HEK293 (cell line): ENCODE data around the gene GAB3.

Experiments used
- BCL11A ChIP-seq: fragments of 450-650 bp; formaldehyde crosslinking; IDR thresholded peaks from 2 replicates; pipeline ENCODE4 v1.5.1; 2016; ENCODE audit warnings: low read depth, missing biosample characterization, missing genetic modification characterization
- GLI4 ChIP-seq: fragments of 450-650 bp; formaldehyde crosslinking; IDR thresholded peaks from 2 replicates; pipeline ENCODE4 v1.5.1; 2016; ENCODE audit warnings: missing biosample characterization, missing genetic modification characterization
- KLF1 ChIP-seq: fragments of 450-650 bp; formaldehyde crosslinking; IDR thresholded peaks from 2 replicates; pipeline ENCODE4 v1.5.1; 2016; ENCODE audit warnings: missing biosample characterization, missing genetic modification characterization
- KLF10 ChIP-seq: fragments of 450-650 bp; IDR thresholded peaks from 2 replicates; pipeline ENCODE4 v1.5.1; 2018; ENCODE audit warnings: missing biosample characterization, mild to moderate bottlenecking, missing genetic modification characterization
- OSR2 ChIP-seq: fragments of 450-650 bp; formaldehyde crosslinking; IDR thresholded peaks from 2 replicates; pipeline ENCODE4 v1.5.1; 2016; ENCODE audit warnings: missing biosample characterization, missing genetic modification characterization
- TCF7L2 ChIP-seq: IDR thresholded peaks from 2 replicates; pipeline ENCODE4 v1.6.1; 2011; ENCODE audit warnings: low read depth, mild to moderate bottlenecking, inconsistent platforms, low read length, moderate library complexity, borderline replicate concordance
- ZBTB17 ChIP-seq: fragments of 450-650 bp; formaldehyde crosslinking; IDR thresholded peaks from 2 replicates; pipeline ENCODE4 v1.5.1; 2016; ENCODE audit warnings: missing biosample characterization, missing genetic modification characterization
- ZBTB20 ChIP-seq: fragments of 450-650 bp; formaldehyde crosslinking; IDR thresholded peaks from 2 replicates; pipeline ENCODE4 v1.5.1; 2016; ENCODE audit warnings: missing biosample characterization, missing genetic modification characterization
- ZIC2 ChIP-seq: fragments of 450-650 bp; formaldehyde crosslinking; IDR thresholded peaks from 2 replicates; pipeline ENCODE4 v1.5.1; 2016; ENCODE audit warnings: missing biosample characterization, missing genetic modification characterization
- ZNF114 ChIP-seq: fragments of 450-650 bp; formaldehyde crosslinking; IDR thresholded peaks from 2 replicates; pipeline ENCODE4 v1.5.0; 2017; ENCODE audit warnings: missing biosample characterization, missing genetic modification characterization
- ZNF146 ChIP-seq: fragments of 450-650 bp; formaldehyde crosslinking; IDR thresholded peaks from 2 replicates; pipeline ENCODE4 v1.5.1; 2016; ENCODE audit warnings: missing biosample characterization, missing genetic modification characterization
- ZNF184 ChIP-seq: fragments of 450-650 bp; IDR thresholded peaks from 2 replicates; pipeline ENCODE4 v1.5.1; 2018; ENCODE audit warnings: missing biosample characterization, mild to moderate bottlenecking, missing genetic modification characterization
- ZNF19 ChIP-seq: fragments of 450-650 bp; formaldehyde crosslinking; IDR thresholded peaks from 2 replicates; pipeline ENCODE4; 2016; ENCODE audit warnings: missing biosample characterization, missing genetic modification characterization, low read depth
- ZNF2 ChIP-seq: fragments of 450-650 bp; formaldehyde crosslinking; IDR thresholded peaks from 2 replicates; pipeline ENCODE4 v1.5.1; 2016; ENCODE audit warnings: missing biosample characterization, missing genetic modification characterization
- ZNF239 ChIP-seq: fragments of 450-650 bp; formaldehyde crosslinking; IDR thresholded peaks from 2 replicates; pipeline ENCODE4 v1.5.1; 2016; ENCODE audit warnings: missing biosample characterization, missing genetic modification characterization
- ZNF274 ChIP-seq, 2 experiments: fragments of 200-500 bp in 1 of 2; fragments of 450-650 bp in 1 of 2; sonication (Bioruptor generic) in 1 of 2; formaldehyde crosslinking in 1 of 2; IDR thresholded peaks; 2 replicates each; pipeline versions ENCODE4 v1.5.1 to v1.6.1; 2014 to 2016; ENCODE audit warnings: borderline replicate concordance in 1 of 2, inconsistent platforms in 1 of 2, low read length in 1 of 2, missing biosample characterization in 1 of 2, missing genetic modification characterization in 1 of 2
- ZNF280D ChIP-seq: fragments of 450-650 bp; formaldehyde crosslinking; IDR thresholded peaks from 2 replicates; pipeline ENCODE4 v1.5.1; 2016; ENCODE audit warnings: missing biosample characterization, missing genetic modification characterization
- ZNF391 ChIP-seq: fragments of 450-650 bp; formaldehyde crosslinking; IDR thresholded peaks from 2 replicates; pipeline ENCODE4 v1.5.1; 2016; ENCODE audit warnings: low read depth, missing biosample characterization, missing genetic modification characterization, borderline replicate concordance
- ZNF514 ChIP-seq: fragments of 450-650 bp; formaldehyde crosslinking; IDR thresholded peaks from 2 replicates; pipeline ENCODE4 v1.5.1; 2016; ENCODE audit warnings: missing biosample characterization, missing genetic modification characterization
- ZNF544 ChIP-seq: fragments of 450-650 bp; formaldehyde crosslinking; IDR thresholded peaks from 2 replicates; pipeline ENCODE4 v1.5.0; 2017; ENCODE audit warnings: missing biosample characterization, missing genetic modification characterization
- ZNF600 ChIP-seq: fragments of 450-650 bp; formaldehyde crosslinking; IDR thresholded peaks from 2 replicates; pipeline ENCODE4 v1.5.1; 2016; ENCODE audit warnings: missing biosample characterization, missing genetic modification characterization
- ZNF639 ChIP-seq: fragments of 450-650 bp; formaldehyde crosslinking; IDR thresholded peaks from 2 replicates; pipeline ENCODE4 v1.5.1; 2016; ENCODE audit warnings: missing biosample characterization, missing genetic modification characterization
- ZNF645 ChIP-seq: fragments of 450-650 bp; formaldehyde crosslinking; IDR thresholded peaks from 2 replicates; pipeline ENCODE4; 2016; ENCODE audit warnings: missing biosample characterization, missing genetic modification characterization
- ZNF664 ChIP-seq: fragments of 450-650 bp; formaldehyde crosslinking; IDR thresholded peaks from 2 replicates; pipeline ENCODE4 v1.5.1; 2016; ENCODE audit warnings: missing biosample characterization, missing genetic modification characterization
- ZNF76 ChIP-seq: fragments of 450-650 bp; formaldehyde crosslinking; IDR thresholded peaks from 2 replicates; pipeline ENCODE4; 2016; ENCODE audit warnings: low read depth, missing biosample characterization, missing genetic modification characterization, borderline replicate concordance
- ZNF843 ChIP-seq: fragments of 450-650 bp; formaldehyde crosslinking; IDR thresholded peaks from 2 replicates; pipeline ENCODE4 v1.5.1; 2016; ENCODE audit warnings: missing biosample characterization, missing genetic modification characterization
- TF ChIP-seq, protein P1 (sequence below): fragments of 450-650 bp; formaldehyde crosslinking; IDR thresholded peaks from 2 replicates; pipeline ENCODE4 v1.5.1; 2016; ENCODE audit warnings: missing biosample characterization, missing genetic modification characterization
- TF ChIP-seq, protein P2 (sequence below): fragments of 450-650 bp; formaldehyde crosslinking; IDR thresholded peaks from 2 replicates; pipeline ENCODE4 v1.5.1; 2016; ENCODE audit warnings: missing biosample characterization, missing genetic modification characterization

GAB3 gene

GRCh38 chrX:154799556-154800348 lies 48.9 kb upstream of the GAB3 start (continued):
- TF ChIP-seq ZNF114 (tag by site-specific recombination) (no peak), ZNF391 (tag by site-specific recombination) (no peak), TCF7L2 (peak; percentile 58), ZNF600 (tag by site-specific recombination) (peak; percentile 57), KLF1 (tag by site-specific recombination) (0 out of 2 replicates have a peak, but pooled peaks have one; percentile 35), ZNF645 (tag by site-specific recombination) (no peak), ZNF843 (tag by site-specific recombination) (peak; percentile 79), ZNF76 (tag by site-specific recombination) (peak; percentile 44; the same call in 1 of the 2 replicates), BCL11A (no peak), ZNF146 (tag by site-specific recombination) (peak; percentile 61; the same call in 1 of the 2 replicates), ZBTB17 (tag by site-specific recombination) (peak; percentile 74), ZIC2 (tag by site-specific recombination) (peak; percentile 82), KLF10 (tag by site-specific recombination) (no peak), ZNF2 (tag by site-specific recombination) (no peak), ZNF274 (IDR thresholded peaks at IDR 0.05; ENCODE audit: low read length) (no peak), ZNF274 (tag by site-specific recombination; IDR thresholded peaks at IDR 0.05; ENCODE audit: borderline replicate concordance) (no peak), ZNF280D (no peak), ZNF514 (no peak), ZNF639 (tag by site-specific recombination) (no peak), OSR2 (peak; percentile 98), ZNF664 (tag by site-specific recombination) (no peak), GLI4 (tag by site-specific recombination) (no peak), ZNF184 (tag by site-specific recombination) (no peak), ZNF239 (tag by site-specific recombination) (no peak), ZNF19 (tag by site-specific recombination) (no peak), ZBTB20 (tag by site-specific recombination) (0 out of 2 replicates have a peak, but pooled peaks have one; percentile 22), ZNF544 (tag by site-specific recombination) (no peak)
- TF ChIP-seq, protein P1, sequence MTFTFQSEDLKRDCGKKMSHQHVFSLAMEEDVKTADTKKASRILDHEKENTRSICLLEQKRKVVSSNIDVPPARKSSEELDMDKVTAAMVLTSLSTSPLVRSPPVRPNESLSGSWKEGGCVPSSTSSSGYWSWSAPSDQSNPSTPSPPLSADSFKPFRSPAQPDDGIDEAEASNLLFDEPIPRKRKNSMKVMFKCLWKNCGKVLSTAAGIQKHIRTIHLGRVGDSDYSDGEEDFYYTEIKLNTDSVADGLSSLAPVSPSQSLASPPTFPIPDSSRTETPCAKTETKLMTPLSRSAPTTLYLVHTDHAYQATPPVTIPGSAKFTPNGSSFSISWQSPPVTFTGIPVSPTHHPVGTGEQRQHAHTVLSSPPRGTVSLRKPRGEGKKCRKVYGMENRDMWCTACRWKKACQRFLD (tag by site-specific recombination): no peak
- TF ChIP-seq, protein P2, sequence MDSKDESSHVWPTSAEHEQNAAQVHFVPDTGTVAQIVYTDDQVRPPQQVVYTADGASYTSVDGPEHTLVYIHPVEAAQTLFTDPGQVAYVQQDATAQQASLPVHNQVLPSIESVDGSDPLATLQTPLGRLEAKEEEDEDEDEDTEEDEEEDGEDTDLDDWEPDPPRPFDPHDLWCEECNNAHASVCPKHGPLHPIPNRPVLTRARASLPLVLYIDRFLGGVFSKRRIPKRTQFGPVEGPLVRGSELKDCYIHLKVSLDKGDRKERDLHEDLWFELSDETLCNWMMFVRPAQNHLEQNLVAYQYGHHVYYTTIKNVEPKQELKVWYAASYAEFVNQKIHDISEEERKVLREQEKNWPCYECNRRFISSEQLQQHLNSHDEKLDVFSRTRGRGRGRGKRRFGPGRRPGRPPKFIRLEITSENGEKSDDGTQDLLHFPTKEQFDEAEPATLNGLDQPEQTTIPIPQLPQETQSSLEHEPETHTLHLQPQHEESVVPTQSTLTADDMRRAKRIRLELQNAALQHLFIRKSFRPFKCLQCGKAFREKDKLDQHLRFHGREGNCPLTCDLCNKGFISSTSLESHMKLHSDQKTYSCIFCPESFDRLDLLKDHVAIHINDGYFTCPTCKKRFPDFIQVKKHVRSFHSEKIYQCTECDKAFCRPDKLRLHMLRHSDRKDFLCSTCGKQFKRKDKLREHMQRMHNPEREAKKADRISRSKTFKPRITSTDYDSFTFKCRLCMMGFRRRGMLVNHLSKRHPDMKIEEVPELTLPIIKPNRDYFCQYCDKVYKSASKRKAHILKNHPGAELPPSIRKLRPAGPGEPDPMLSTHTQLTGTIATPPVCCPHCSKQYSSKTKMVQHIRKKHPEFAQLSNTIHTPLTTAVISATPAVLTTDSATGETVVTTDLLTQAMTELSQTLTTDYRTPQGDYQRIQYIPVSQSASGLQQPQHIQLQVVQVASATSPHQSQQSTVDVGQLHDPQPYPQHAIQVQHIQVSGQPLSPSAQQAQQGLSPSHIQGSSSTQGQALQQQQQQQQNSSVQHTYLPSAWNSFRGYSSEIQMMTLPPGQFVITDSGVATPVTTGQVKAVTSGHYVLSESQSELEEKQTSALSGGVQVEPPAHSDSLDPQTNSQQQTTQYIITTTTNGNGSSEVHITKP (tag by site-specific recombination): no peak
